ENCODE results near the gene LPP.

DNA sequence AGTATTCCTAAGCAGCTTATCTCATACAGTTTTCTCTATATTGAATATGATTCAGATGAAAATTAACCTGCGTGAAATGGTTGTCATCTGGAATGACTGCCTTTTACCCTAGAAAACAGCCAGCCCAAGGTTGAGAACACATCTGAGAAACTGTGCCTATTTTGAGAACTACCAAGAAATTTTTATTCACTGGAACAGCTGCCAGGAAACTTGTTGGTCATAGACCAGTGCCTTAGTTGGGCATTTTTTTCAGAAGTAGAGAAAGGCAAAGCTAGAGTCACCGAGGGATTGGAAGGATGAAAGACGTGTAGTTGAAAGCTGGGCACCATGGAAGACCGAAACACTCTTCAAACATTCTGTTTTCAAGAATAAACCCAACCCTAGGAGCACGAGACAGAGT is 277.1 kb downstream of the LPP start:
- no peak for TF ChIP-seq EP300 (IDR thresholded peaks at IDR 0.05; ENCODE audit: low read depth in 2 of 2, low read length in 2 of 2)
- TF ChIP-seq EP300 (CRISPR knock-in tag; IDR thresholded peaks at IDR 0.05; ENCODE audit: borderline replicate concordance) = no peak
- no peak for TF ChIP-seq TBP (CRISPR knock-in tag; IDR thresholded peaks at IDR 0.05)
- no peak for TF ChIP-seq DMAP1 (CRISPR knock-in tag; IDR thresholded peaks at IDR 0.05)
- TF ChIP-seq, protein P1, sequence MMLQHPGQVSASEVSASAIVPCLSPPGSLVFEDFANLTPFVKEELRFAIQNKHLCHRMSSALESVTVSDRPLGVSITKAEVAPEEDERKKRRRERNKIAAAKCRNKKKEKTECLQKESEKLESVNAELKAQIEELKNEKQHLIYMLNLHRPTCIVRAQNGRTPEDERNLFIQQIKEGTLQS (CRISPR knock-in tag; IDR thresholded peaks at IDR 0.05) = no peak
